Measurements from ENCODE around the gene FAF1.

The FAF1 gene

DNA sequence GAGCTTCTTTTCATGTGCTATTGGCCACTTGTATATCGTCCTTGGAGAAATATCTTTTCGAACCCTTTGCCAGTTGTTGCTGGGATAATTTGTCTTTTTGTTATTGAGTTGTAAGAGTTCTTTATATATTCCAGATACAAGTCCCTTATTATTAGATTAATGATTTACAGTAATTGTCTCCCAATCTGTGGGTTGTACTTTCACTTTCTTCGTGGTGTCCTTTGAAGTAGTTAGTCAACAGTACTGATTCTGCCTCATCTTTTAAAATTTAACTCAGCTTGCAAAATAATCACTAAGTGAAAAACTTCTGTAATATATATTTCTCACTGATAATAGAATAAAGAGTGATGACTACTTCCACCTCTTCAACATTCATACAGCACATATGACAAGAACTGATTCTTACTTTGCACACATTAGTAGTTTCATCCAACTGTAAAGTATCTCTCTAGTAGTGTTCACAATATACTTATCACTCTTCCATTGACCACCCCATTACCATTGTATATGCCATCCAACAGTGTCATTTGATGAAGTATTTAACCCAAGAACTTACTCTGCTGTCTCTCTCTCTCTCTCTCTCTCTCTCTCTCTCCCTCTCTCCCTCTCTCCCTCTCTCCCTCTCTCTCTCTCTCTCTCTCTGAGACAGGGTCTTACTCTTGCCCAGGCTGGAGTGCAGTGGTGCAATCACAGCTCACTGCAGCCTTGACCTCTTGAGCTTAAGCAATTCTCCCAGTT is 432.6 kb downstream of the FAF1 start:
- DNase-seq = no peak

DNA sequence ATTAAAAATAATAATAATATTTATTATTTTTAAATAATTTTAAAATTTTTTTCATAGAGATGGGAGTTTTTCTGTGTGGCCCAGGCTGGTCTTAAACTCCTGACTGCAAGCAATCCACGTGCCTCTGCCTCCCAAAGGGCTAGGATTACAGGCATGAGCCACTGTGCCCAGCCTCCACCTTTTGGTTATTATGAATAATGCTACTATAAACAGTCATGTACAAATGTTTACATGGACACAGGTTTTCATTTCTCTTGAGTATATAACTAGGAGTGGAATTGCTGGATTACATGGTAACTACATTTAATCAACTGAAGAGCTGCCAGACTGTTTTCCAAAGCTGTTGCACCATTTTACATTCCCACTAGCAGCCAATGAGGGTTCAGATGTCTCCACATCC is 433.6 kb downstream of the FAF1 start:
- no peak for DNase-seq

DNA sequence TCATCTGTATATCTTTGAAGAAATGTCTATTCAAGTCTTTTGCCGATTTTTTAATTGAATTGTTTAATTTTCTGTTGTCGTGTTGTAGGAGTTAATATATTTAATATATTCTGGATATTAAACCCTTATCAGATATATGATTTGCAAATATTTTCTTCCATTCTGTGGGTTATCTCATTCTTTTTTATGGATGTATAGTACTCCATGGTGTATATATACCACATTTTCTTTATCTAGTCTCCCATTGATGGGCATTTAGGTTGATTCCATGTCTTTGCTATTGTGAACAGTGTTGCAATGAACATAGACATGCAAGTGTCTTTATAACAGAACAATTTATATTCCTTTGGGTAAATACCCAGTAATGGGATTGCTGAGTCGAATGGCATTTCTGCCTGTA is 436.5 kb downstream of the FAF1 start:
- DNase-seq = no peak

DNA sequence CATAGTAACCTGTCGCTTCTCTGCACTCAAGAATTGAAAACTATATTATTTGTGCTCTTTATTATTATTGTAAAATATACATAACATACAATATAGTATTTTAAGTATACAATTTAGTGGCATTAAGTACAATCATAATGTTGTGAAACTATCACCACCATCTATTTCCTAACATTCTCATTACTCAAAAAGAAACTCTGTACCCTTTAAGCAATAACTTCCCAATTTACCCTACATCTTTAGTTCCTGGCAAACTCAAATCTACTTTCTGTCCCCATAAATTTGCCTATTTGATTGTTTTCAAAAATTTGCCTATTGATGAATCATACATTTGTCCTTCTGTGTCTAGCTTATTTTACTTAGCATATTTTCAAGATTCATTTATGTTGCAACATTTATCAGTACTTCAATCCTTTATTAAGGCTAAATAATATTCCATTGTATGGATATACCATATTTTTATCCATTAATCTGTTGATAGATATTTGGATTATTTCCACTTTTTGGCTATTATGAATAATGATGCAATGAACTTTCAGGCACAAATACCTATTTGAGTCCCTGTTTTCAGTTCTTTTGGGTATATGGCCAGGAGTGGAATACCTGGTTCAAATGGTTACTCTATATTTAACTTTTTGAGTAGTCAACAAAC is 437.2 kb downstream of the FAF1 start:
- DNase-seq = peak; percentile 9 to 60

DNA sequence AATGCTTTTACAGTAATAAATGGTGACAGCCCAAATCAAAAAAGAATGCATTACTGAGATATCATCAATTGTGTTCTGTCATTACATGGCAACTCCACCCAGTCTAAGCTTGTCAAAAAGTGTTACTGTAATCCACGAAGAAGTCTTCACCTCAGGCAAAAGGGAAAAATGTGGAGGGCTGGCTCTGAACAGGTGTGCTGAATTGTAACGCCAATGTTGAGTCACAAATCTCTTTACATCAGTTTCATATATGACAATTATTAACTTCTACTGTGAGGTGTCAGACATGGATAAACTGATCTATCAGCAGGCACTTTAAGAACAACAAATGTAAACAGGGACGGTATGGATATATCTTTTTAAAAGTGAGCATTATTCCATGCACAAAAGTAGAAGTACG is 438.4 kb downstream of the FAF1 start:
- DNase-seq = no peak

DNA sequence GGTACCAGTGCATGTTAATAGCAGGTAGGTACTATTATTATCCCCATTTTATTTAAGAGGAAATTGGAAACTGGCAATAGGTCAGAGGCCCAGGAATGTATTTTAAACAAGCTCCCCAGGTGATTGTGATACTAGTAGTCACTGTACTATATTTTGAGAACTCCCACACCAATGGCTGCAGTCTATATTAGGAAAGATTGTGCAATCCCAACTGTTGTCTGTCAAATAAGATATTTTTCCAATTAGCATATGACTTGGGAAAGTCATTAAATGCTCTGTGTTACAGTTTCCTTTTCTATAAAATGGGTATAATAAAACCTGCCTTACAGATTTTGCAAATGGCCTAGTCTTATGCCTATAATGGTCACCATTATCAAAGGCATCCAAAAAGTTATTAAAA is 442.6 kb downstream of the FAF1 start:
- no peak for DNase-seq

DNA sequence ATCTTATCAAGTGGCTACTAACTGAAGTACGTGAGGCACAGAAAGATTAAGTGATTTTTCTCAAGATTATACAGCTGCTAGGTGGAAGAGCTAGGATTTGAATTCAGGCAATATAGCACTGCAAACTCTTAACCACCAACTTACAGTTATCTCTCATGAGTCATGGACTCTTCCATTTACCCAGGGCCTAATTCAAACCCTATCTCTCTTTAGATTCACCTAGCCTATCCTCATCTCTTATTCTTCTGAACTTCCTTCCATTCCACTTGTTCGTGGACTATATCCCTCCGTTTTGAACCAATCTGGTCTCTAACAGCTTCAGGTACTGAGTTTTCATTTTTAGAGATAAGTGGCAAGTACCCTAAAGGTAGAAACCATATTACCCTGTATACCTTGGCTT is 444.0 kb downstream of the FAF1 start:
- no peak for DNase-seq

DNA sequence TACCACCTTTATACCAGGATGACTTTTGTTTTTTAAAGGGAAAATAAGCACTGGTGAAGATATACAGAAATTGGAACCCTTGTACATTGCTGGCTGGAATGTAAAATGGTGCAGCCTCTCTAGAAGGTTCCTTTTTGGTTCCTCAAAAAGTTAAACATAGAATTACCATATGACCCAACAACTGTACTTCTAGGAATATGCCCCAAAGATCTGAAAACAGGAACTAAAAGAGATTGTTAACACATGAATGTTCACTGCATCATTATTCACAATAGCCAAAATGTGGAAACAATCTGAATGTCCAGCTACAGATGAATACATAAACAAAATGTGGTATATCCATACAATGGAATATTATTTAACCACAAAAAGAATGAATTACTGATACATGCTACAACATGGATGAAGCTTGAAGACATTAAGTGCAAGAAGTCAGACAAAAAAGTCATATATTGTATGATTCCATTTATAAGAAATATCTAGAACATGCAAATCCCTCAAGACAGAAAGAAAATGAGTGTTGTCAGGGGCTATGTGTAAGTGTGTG is 452.0 kb downstream of the FAF1 start:
- DNase-seq = peak; percentile 50 to 56

DNA sequence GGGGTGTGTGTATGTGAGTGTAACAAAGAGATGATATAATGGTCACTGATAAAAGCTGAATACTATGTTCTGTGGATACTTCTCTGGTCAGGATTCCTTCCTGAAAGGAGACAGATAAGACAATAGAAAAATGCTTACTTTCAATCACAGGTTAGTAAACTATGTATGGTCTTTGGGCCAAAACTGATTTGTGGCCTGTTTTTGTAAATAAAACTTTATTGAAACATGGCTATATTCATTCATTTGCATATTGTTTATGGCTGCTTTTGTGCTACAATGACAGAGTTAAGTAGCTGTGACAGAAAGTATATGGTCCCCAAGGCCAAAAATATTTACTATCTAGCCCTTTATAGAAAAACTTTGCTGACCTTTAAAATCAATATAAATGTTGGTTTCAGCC is 454.6 kb downstream of the FAF1 start:
- no peak for DNase-seq

DNA sequence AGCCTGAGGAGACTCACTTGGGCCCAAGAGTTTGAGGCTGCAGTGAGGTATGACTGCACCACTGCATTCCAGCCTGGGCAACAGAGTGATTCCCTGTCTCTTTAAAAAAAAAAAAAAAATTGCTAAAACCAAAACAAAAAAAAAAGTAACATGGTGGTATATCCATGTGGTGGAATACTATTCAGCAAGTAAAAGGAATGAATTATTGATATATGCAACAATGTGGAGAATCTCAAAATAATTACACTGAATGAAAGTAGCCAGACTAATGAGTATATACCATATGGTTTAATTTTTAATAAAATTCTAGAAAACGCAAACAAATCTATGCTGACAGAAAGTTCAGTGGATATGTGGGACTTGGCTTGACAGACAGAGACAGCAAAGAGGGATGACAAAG is 456.6 kb downstream of the FAF1 start:
- no peak for DNase-seq

DNA sequence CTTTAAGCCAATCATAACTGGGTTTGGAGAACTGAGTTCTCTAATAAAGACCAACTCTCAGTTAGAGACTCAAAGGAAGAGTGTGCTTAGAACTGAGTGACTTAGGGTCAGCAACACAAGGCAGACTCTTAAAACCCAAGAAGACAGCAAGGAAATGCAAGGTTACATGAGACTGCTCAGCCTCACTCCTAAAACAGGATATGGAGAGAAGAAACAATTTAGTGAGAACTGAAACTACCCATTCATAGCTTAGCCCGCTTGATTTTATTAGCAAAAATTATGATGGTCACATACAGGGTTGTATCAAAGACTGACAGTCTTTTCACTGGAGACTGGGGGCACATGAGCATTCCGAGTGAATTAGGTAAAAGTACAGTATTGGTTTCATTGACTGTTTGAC is 457.9 kb downstream of the FAF1 start:
- DNase-seq = no peak

DNA sequence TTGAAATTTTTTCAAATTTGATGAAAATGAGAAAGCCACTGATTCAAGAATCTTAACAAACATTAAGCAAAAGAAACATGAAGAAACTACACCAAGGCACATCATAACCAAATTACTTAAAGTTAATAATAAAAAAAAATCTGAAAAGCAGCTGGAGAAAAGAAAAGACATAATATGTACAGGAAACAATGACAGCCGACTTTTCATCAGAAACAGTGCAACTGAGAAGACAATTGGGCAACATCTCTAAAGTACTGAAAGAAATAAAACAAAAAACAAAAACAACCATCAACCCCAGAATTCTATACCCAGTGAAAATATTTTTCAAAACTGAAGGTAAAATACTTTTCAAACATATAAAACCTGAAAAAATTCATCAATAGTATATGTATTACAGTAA is 463.1 kb downstream of the FAF1 start:
- no peak for DNase-seq

DNA sequence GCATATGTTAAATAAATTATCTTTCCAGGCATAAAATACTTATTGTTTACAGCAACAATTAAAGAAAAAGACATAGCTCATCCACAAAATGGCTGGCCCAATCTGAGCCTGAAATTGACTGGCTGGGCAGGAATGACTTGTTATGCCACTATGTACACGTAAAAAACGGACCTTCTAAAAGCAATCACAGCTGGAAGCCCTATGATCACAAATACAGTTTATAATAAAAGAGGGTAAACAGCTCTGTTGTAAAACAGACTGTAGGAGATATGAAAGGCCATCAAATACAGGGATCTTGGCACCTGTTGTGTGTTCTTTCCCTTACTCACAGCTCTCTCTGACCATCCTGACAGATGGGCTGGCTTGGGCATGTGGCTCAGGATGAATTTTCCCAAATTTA is 466.4 kb downstream of the FAF1 start:
- DNase-seq = no peak

DNA sequence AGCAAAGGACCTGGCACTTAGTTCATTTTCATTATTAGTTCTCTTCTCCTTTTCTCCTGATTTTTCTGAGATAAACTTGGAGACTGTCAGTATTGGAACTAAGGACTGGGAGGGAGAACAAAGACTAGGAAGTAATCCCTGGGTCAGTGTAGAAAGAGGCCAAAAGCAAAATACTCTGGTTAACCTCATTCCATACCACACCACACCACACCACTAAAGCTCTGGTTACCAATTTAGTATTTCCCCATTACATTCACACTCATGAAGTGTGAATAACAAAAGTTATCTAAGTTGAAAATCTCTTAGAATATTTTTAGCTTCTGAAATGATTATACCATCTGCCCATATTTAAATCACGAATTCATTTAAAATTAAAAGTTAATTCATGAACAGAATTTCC is 467.9 kb downstream of the FAF1 start:
- DNase-seq = no peak

DNA sequence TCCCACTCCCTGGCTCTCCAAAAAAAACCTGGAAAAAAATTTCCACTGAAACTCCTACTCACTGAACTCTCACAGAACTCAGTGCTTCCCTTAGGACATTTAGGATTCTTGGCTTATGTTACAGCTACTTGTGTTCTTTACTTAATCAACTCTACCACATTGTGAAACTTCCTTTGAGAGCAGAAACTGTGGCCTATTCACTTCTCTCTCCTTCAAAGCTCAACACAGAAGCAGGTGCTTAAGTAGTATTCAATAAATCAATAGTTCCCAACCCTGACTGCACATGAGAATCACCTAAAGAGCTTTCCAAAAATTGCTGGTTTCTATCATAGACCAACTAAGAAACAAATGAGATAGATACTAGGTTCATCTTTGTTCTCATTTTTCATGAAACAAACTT is 468.9 kb downstream of the FAF1 start:
- DNase-seq = no peak

DNA sequence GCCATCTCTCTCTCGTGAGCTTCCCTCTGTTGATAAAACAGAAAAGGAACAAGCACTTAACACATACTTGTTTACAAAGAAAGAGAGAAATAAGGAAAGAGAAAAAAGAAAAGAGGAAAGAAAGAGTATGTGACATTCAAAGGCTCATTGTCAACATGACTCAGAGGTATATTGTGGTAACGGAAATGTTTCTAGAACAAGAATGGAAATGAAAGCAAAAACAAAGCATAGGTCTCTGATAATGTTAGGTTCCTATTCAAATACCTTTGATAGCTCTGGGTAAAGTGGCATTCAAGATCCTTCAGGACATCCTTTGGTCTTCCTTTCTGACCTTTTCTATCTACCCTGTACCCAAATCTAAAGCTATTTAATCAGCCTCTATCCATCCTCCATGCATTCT is 469.4 kb downstream of the FAF1 start:
- no peak for DNase-seq

DNA sequence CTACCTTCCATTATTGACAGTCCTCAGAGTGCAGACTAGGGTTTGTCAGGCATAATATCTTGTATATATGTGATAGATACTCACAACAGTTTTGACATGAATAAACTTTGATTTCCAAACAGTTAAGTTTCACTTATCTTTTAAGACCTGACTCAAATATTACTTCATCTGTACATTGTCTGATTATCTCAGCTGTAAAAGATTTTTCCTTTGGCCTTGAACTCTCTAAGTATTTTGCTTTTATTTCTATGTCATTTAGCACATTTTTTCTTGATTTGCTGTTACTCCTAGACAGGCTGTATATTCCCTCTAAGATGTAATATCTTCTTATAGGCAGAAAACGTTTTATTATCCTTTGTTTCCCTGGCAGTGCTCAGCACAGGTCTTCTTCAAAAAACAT is 471.2 kb downstream of the FAF1 start:
- no peak for DNase-seq

DNA sequence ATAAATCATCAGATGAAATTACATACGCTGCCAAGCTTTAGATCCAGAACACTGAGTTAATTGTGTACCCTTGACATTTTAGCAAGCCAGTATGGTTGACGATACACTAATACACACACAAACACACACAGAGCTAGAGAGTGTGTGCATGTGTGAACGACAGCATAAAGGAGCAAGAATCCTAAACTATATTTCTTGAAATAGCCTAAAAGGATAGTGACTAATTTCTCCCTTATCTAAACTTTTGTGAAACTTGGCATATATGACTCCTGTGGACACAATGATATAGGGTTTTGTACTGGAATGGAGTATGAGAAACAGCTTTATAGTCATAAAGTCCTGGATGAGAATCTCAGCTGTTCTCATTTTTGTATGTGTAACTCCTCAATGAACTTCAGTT is 471.7 kb downstream of the FAF1 start:
- DNase-seq = no peak

DNA sequence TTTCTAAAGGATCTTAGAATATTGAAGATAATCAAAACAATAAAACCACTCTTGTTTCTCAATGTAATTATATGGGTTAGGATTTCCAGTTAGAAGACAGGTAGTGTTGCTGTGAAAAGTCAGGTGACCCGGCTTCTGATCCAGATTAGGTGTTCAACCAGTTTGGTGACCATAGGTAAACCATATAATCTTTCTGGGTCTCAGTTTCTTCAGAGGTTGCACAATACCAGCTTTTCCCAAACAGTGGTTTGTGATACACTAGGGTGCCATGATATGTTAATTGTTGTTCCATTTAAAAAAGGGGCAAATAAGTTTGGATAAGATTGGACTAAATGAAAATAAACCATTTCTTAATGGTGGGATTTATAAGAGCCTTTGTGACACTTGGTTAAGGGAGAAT is 472.3 kb downstream of the FAF1 start:
- no peak for DNase-seq

DNA sequence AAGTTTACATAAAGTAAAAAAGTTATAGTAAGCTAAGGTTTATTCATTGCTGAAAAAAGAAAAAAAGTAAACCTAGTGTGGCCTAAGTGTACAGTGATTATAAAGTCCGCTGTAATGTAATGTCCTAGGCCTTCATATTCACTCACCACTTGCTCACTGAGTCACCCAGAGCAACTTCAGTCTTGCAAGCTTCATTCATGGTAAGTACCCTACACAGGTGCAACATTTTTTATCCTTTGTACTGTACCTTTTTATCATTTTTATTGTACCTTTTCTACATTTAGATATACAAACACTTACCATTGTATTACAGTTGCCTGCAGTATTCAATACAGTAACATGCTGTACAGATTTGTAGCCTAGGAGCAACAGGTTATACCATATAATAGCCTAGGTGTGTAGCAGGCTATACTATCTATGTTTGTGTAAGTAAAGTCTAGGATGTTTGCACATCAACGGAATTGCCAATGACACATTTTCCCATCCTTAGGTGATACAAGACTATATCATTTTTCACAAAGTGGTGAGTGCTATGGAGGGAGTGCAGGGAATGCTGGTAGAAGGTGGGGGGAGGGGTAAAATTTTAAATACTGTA is 478.8 kb downstream of the FAF1 start:
- DNase-seq = no peak

DNA sequence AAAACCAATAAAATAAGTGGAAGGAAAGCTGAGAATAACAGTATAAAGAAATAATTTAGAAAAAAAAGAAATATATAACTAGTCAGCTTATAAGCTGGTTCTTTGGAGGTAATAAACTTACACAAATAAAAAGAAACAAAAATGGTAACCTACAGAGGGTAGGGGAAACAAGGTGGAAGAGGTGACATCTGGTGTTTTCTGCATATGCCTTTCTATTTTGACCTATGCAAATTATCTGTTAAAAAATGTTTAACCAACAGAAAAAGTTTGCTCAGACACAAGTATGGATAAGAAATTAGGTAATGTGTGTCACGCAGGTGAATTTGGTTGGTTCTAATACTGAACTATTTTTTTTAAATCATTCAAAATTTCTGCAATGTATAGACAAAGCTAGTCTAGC is 483.3 kb downstream of the FAF1 start:
- DNase-seq = no peak

DNA sequence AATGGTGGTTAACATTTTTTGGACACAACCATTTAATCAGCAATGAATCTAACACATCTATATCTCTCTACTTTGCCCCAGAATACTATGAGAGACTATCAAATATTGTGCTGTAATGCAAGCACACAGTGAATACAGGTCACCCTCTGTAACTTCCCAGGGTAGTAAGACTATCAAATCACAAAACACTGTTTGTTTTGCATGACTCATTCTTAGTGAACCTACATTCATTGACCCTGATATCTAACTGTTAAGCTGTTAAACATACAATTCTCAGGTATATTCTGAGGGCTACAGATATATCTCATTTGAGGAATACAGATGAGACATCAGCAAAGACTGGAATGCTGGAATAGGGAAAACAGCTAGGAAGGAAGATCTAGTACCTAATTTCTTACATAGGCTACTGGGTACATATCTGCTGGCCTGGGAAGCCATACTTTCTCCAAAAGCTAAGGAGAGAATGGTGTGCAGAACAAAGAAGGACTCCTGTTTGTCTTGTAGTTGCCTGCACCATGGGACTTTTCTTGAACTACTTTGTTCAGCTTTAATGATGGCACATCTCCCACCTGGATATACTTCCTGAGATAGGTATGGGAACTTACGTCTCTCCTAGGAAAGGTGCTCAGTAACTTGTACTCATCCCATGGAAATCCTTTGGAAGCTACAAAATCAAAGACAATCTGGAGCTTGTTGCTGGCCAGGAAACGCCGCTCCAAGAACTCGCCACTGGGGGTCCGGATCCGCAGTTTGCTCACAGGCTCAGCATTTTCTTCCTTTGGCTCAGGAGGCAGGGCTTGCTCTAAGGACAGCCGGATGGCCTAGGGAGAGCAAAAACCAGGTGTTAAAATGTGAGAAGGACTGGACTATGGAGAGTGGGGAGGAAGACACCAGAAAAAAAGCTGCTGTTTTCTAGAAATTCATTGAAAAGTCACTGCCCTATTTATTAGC is 484.9 kb downstream of the FAF1 start:
- DNase-seq = no peak

DNA sequence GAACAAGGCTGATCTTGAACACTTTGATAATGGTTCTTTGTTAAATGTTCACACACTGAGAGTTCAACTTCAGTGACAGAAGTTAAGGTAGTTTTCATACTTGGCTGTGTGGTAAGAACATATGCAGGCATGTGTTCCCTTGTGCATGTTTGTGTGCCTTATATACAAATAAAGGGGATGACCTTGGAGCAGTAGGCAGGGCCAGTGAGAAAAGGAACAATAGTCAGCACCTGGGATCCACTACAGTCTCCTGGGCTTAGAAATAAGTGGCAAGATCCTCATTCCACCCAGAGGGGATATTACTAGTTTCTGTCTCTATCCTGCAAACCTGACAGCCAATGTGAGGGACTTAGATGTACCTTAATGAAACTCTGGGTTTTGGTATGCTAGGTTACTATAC is 486.6 kb downstream of the FAF1 start:
- DNase-seq = no peak

All from inflammatory macrophage treated with lipopolysaccharide for 1 hour (primary cell).